Neural cell (in vitro differentiated cells): Measurements from ENCODE around the gene IGSF3. TPM values are rescaled to one million over a fixed set of nuclear protein-coding genes. Genes with fewer than 3 reads are reported as not detected.

Experiments
- polyA plus RNA-seq: library from polyadenylated mRNA; depleted of rRNA; stranded (reverse); fragments of >200 nt; gene quantifications from 2 replicates; pipeline ENCODE4 v1.2.3, GENCODE V29; 2014
- small RNA-seq, 3 experiments: library from RNA; depleted of rRNA; stranded (forward); fragments of <200 nt; gene quantifications; one replicate each; pipeline ENCODE3, GENCODE V24; 2012

IGSF3 gene
- polyA plus RNA-seq, 1 donor from 2014 or later = 81.4 TPM

Small RNA genes within 50 kb of the gene (small RNA-seq; reads per million reads assigned to genes)
- gene MIR320B1 (0 to 0.52 (median 0) reads per million in 3 experiments), gene MIR548AC (0 reads per million in 3 experiments)

Other genes starting within 250 kb of the IGSF3 start
- 1.8 and 2.0 TPM in 2 replicates for gene CD58, start 96.7 kb downstream of the IGSF3 start, polyA plus RNA-seq
- gene CD2, start 86.7 kb upstream of the IGSF3 start, polyA plus RNA-seq = not detected in 2 replicates
- gene PTGFRN, start 242.2 kb upstream of the IGSF3 start, polyA plus RNA-seq = 20.1 and 25.0 TPM in 2 replicates